ENCODE results near the gene RELN.

DNA sequence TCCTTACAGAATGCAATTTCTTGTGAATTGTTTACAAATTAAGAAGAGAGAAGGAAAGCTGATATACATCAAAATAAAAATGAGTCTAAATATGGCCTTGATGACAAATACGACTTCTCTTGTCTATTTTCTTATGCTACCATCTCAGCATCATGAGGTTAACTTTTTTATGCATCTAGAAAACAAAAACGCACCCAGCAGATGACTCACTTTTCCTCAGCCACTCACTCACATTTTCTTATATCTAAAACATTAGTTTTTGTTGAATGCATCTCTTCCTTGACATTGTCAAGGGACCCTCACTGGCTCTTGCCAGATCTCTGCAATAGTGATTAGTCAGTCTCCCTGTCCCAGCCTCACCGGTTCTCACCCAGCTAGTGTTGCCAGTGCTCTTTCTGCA lies 287.0 kb downstream of the RELN start:
- TF ChIP-seq CTCF (IDR thresholded peaks at IDR 0.05) (no peak), POLR2AphosphoS5 (IDR thresholded peaks at IDR 0.05) (no peak)
